ENCODE data around the gene KRTAP24-1. TPM values are rescaled to one million over a fixed set of nuclear protein-coding genes. Genes with fewer than 3 reads are reported as not detected.

The KRTAP24-1 gene
- total and polyA plus RNA-seq, 2 of the 4 experiments (the other 2 are of a cell fraction), result not detected

- intact Hi-C loops (cut with micrococcal nuclease), result no loop called here
- in situ Hi-C loops (cut with MboI; ENCODE audit: low sequenced_read_pairs), result no loop called here
- no peak overlapping the region for H2AK9ac ChIP-seq (replicated peaks; ENCODE audit: low read depth, low read length, poor library complexity)
- no peak overlapping the region for H4K5ac ChIP-seq (ENCODE audit: low read depth, low read length)
- ATAC-seq (ENCODE audit: low read depth) (no peak), DNase-seq (no peak)
- H3K23ac ChIP-seq (ENCODE audit: low read depth, low read length), result no peak overlapping the region
- no peak overlapping the region for H3K14ac ChIP-seq (replicated peaks; ENCODE audit: low read depth, low read length)
- H3K56ac ChIP-seq (ENCODE audit: extremely low read depth, insufficient read depth, low read length), result no peak overlapping the region
- dilution Hi-C loops (cut with HindIII; ENCODE audit: low sequenced_read_pairs, unreplicated experiment), result no loop called here
- no peaks in the 10 kb centered on the region for H4K20me1 ChIP-seq (ENCODE audit: insufficient read depth, low read length)
- no peak overlapping the region for H2AK5ac ChIP-seq (ENCODE audit: low read depth, low read length)
- H2BK5ac ChIP-seq (ENCODE audit: low read depth, low read length, poor library complexity, severe bottlenecking), result no peak overlapping the region
- TF ChIP-seq MAFK (IDR thresholded peaks at IDR 0.05; ENCODE audit: low read depth, low read length) (no peak), FOS (IDR thresholded peaks at IDR 0.05; ENCODE audit: low read depth, low read length) (no peak), RFX5 (IDR thresholded peaks at IDR 0.05; ENCODE audit: low read depth, low read length) (no peak), BHLHE40 (IDR thresholded peaks at IDR 0.05; ENCODE audit: low read depth, low read length) (no peak), NFE2L2 (IDR thresholded peaks at IDR 0.05; ENCODE audit: low read depth, low read length) (no peak), CEBPB (IDR thresholded peaks at IDR 0.05; ENCODE audit: low read depth, low read length) (no peak), SMC3 (IDR thresholded peaks at IDR 0.05; ENCODE audit: low read depth, low read length) (no peak), CHD1 (IDR thresholded peaks at IDR 0.05; ENCODE audit: low read depth, low read length) (no peak), RCOR1 (IDR thresholded peaks at IDR 0.05; ENCODE audit: insufficient replicate concordance, low read length) (no peak), CTCF (conservative IDR thresholded peaks at IDR 0.05; ENCODE audit: low read depth, low read length) (no peak), USF2 (IDR thresholded peaks at IDR 0.05; ENCODE audit: low read depth, low read length) (no peak), MAZ (IDR thresholded peaks at IDR 0.05; ENCODE audit: borderline replicate concordance, low read depth, low read length) (no peak), ELK1 (IDR thresholded peaks at IDR 0.05; ENCODE audit: borderline replicate concordance, low read depth, low read length) (no peak), POLR2A (IDR thresholded peaks at IDR 0.05; ENCODE audit: low read depth, low read length) (no peak), MXI1 (IDR thresholded peaks at IDR 0.05; ENCODE audit: borderline replicate concordance, low read depth, low read length) (no peak), RAD21 (IDR thresholded peaks at IDR 0.05; ENCODE audit: low read length) (no peak)
- no peak overlapping the region for H3K4me2 ChIP-seq (ENCODE audit: low read depth, low read length)
- H3K36me3 ChIP-seq (ENCODE audit: control insufficient read depth, insufficient read depth, low read length), result no peaks in the 10 kb centered on the region
- no peaks in the 10 kb centered on the region for H3K27me3 ChIP-seq (ENCODE audit: control insufficient read depth, insufficient read depth, low read length)
- H3K4ac ChIP-seq (ENCODE audit: low read depth, low read length), result no peak overlapping the region
- no peak overlapping the region for H4K91ac ChIP-seq (ENCODE audit: insufficient read depth, low read depth, low read length)
- H3K9me3 ChIP-seq (ENCODE audit: control insufficient read depth, insufficient read depth, low read length), result peaks cover 4% of the 10 kb centered on the region; the same call in 1 of the 2 replicates
- no peaks in the 10 kb centered on the region for H3K4me1 ChIP-seq (ENCODE audit: control insufficient read depth, insufficient read depth, low read length)
- 62% methylated on average over 4 of the region's 4 CpGs; no CpG with 5 or more reads in 1 of the 2 experiments for WGBS, 2 experiments (ENCODE audit: extremely low coverage in 2 of 2, insufficient read length in 1 of 2)
- no peaks in the 10 kb centered on the region for H3K9me1 ChIP-seq (ENCODE audit: insufficient read depth, low read length)
- H3K27ac ChIP-seq (ENCODE audit: insufficient read depth, low read length), result no peak overlapping the region
- no peak overlapping the region for H3K9ac ChIP-seq (ENCODE audit: low read depth, low read length)
- POLR2A ChIA-PET (ENCODE audit: unreplicated experiment), result no interaction called here
- H3K18ac ChIP-seq (ENCODE audit: low read depth, low read length), result no peak overlapping the region
- H2AFZ ChIP-seq (replicated peaks; ENCODE audit: low read length, poor library complexity), result no peak overlapping the region
- H3K79me1 ChIP-seq (ENCODE audit: low read depth in 1 of 2, low read length in 2 of 2), result no peaks in the 10 kb centered on the region
- H4K8ac ChIP-seq (ENCODE audit: low read depth in 2 of 2, low read length in 2 of 2), result no peak overlapping the region
- no peak overlapping the region for H2BK20ac ChIP-seq (ENCODE audit: low read depth, low read length)
- no peak overlapping the region for H2BK120ac ChIP-seq (ENCODE audit: low read depth, low read length)
- CTCF ChIA-PET, result interaction anchor here (0.7 kb wide), 1 partner anchor 16 kb away, joined by 3 read pairs; no protein-coding TSS in a partner anchor
- no TSS peak for BruUV-seq (replicated peaks)
- H2BK15ac ChIP-seq (ENCODE audit: low read depth, low read length), result no peak overlapping the region
- H3K4me3 ChIP-seq (ENCODE audit: insufficient read depth, low read depth, low read length), result no peak overlapping the region
These were observed 26.6 kb downstream of the KRTAP24-1 start for GRCh38 chr21:30256100-30256499.
